CD4-positive, alpha-beta T cell treated with Interleukin-15 for 1 hour (primary cell): Measurements from ENCODE around the gene TRAF5.
A peak's percentile ranks its signal among the peaks of the same experiment; 100 is the strongest.
"Not testable (repeated sequence)": the region's sequence is repeated elsewhere in the genome, so short reads cannot be mapped to it uniquely, and the experiment has no call there.

Experiments used
- DNase-seq: peaks from one replicate; pipeline ENCODE4 v3.0.0-alpha.2; 2020

TRAF5 gene

GRCh38 chr1:211382182-211382713 is 55.6 kb downstream of the TRAF5 start:
- no peak for DNase-seq

- peak; percentile 87 for DNase-seq
Measured at GRCh38 chr1:211382714-211383480, 56.3 kb downstream of the TRAF5 start.

DNA sequence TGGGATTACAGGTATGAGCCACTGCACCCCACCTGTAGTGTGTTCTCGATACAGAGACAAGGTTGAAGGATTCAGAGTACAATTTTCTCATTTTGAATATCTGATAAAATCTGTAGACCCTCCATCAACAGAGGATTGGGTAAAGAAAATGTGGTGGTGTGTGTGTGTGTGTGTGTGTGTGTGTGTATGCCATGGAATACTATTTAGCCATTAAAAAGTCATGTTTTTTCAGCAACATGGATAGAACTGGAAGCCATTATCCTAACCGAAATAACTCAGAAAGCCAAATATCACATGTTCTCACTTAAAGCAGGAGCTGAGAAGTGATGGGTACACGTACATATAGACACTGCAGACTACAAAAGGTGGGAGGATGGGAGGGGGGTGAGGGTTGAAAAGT is 57.9 kb downstream of the TRAF5 start:
- no peak for DNase-seq

- no peak for DNase-seq
Measured at GRCh38 chr1:211386921-211387320, 60.3 kb downstream of the TRAF5 start.

DNA sequence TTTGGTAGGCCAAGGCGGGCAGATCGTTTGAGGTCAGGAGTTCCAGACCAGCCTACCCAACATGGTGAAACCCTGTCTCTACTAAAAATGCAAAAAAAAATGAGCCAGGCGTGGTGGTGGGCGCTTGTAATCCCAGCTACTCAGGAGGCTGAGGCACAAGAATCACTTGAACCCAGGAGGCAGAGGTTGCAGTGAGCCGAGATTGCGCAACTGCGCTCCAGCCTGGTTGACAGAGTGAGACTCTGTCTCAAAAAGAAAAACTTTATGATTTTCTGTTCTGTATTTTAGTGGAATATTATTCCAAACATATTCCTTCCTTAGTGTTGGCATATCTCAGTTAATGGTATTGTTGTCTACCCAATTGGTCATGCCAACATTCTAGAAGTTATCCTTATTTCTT is 64.2 kb downstream of the TRAF5 start:
- DNase-seq: not testable (repeated sequence)

DNA sequence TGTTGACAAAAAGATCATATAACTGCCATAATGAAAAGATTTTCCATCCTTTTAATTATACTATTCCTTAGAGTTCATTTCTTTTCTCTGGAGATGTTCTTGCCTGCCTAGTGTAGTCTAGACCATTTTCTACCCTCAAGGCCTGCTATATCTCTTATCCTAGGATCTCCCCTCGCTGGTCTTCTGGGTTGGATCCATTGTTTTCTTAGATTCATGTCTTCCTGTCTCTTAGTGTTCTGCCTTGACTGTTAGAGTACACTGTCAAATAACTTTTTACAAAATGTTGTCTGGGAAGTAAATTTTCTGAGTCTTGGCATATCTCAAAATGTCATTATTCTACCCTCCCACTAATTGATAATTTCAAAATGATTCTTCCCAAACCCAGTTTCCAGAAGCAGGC is 66.6 kb downstream of the TRAF5 start:
- no peak for DNase-seq

DNA sequence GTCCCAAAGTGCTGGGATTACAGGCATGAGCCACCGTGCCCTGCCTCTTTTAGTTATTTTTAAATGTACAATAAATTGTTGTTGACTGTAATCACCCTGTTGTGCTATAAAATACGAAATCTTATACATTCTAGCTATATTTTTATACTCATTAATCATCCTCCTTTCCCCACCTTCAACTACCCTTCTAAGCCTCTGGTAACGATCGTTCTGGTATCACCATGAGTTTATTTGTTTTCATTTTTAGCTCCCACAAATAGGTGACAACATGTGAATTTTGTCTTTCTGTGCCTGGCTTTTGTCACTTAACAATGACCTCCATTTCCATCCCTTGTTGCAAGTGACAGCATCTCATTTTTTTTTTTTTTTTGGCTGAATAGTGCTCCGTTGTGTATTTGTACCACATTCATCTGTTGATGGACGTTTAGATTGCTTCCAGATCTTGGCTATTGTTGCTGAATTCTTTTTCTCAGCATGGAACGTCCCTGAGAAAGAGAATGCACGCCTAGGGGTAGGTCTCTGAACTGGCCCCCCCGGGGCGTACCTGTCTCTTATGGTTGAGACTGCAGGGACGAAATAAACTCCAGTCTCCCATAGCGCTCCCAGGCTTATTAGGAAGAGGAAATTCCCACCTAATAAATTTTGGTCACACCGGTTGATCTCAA is 71.8 kb downstream of the TRAF5 start:
- not testable (repeated sequence) for DNase-seq

DNA sequence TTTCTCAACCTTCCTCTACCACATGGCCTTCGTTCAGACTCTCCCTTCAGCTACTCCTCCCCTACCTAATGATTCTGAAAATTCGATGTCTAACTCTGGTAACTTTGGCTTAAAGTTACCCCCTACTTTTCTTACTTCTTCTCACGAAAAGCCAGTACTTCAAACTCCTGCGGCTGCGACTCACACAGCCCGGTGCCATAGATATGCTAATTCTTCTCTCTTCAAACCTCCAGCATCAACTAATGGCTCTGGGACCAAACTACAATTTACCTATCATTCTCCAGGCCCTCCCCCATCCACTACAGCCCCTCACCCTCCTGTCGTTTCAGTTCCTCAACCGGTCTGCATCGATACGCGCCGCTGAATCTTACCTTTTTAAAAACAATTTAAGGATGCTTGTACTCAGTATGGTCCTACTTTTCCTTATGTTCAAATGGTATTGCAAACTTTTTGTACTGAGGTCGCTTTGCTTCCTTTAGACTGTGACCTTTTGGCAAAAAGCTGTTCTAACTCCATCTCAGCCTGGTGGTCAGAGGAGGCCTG is 73.3 kb downstream of the TRAF5 start:
- not testable (repeated sequence) for DNase-seq

GRCh38 chr1:211401751-211402150 is 75.1 kb downstream of the TRAF5 start:
- not testable (repeated sequence) for DNase-seq

DNA sequence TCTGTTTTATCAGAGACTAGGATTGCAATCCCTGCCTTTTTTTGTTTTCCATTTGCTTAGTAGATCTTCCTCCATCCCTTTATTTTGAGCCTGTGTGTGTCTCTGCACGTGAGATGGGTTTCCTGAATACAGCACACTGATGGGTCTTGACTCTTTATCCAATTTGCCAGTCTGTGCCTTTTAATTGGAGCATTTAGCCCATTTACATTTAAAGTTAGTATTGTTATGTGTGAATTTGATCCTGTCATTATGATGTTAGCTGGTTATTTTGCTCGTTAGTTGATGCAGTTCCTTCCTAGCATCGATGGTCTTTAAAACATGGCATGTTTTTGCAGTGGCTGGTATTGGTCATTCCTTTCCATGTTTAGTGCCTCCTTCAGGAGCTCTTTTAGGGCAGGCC is 79.5 kb downstream of the TRAF5 start:
- DNase-seq: not testable (repeated sequence)

DNA sequence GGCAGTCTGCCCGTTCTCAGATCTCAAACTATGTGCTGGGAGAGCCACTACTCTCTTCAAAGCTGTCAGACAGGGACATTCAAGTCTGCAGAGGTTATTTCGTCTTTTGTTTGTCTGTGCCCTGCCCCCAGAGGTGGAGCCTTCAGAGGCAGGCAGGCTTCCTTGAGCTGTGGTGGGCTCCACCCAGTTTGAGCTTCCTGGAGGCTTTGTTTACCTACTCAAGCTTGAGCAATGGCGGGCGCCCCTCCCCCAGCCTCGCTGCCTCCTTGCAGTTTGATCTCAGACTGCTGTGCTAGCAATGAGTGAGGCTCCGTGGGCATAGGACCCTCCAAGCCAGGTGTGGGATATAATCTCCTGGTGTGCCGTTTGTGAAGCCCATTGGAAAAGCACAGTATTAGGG is 81.1 kb downstream of the TRAF5 start:
- DNase-seq: not testable (repeated sequence)

- no peak for DNase-seq
Measured at GRCh38 chr1:211411639-211412038, 85.0 kb downstream of the TRAF5 start.

DNA sequence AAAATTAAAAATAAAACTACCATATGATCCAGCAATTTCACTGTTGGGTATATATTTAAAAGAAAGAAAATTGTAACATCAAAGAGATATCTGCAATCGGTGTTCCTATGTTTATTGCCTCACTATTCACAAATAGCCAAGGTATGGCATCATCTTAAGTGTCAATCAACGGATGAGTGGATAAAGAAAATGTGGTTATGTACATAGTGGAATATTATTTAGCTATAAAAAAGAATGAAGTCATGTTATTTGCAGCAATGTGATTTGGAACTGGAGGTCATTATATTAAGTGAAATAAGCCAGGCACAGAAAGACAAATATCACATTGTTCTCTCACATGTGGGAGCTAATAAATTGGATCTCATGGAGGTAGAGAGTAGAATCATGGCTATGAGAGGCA is 89.1 kb downstream of the TRAF5 start:
- no peak for DNase-seq

DNA sequence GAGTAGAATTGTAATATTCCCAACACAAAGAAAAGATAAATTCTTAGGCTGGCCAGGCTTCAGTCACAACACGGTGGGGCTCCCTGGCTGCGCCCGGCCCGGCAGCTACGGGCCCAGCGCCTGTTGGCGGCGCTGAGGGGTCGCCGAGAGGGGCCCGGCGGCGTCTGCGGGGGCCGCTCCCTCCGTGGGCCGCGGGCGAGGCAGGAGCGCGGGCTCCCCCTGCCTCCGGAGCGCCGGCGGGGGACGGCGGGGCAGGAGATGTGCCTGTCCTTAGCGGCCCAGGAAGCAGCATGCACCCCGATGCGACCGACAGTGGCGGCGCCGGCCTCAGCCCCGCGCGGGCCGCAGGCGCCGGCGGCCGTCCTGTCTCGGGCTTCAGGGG is 89.6 kb downstream of the TRAF5 start:
- peak; percentile 17 for DNase-seq

DNA sequence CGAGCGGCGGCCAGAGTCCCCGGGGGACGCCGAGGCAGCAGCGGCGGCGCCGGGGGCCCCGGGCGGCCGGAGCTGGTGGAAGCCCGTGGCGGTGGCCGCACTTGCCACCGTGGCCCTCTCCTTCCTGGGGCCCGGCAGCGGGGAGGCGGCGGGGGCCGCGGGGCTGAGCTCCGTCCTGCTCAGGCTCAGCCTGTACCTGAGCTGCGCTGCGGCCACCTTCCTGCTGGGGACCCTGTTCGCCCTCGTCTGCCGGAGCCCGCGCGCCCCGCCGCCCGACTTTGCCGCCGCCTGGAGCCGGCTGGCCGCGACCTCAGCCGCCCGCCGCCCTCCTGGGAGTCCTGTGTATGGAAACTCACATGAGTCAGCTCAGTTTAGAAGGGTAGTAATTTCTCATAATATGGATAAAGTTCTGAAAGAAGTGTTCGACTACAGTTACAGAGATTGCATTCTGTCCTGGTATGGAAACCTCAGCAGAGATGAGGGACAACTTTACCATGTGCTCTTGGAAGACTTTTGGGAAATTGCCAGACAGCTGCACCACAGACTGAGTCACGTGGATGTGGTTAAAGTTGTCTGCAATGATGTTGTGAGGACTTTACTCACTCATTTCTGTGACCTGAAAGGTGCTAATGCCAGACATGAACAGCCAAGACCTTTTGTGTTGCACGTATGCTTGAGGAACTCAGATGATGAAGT is 90.1 kb downstream of the TRAF5 start:
- peak; percentile 18 for DNase-seq

DNA sequence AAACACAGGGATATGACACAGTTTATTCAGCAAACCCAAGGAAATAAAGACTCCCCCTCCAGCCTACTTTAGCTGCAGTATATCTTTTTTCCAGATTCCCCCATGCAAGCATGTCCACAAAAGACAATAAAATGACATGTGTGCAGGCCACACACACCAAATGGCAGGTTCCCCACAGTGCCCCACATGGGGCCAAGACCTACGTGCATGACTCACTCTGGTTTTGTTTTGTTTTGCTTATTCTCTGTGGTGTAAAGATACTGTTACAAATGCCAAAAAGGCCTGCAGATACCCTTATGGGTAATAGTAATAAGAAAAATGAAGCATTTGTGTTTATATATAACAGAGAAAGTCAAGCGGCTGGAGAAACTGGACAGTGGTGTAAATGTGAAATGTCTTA is 93.8 kb downstream of the TRAF5 start:
- no peak for DNase-seq

DNA sequence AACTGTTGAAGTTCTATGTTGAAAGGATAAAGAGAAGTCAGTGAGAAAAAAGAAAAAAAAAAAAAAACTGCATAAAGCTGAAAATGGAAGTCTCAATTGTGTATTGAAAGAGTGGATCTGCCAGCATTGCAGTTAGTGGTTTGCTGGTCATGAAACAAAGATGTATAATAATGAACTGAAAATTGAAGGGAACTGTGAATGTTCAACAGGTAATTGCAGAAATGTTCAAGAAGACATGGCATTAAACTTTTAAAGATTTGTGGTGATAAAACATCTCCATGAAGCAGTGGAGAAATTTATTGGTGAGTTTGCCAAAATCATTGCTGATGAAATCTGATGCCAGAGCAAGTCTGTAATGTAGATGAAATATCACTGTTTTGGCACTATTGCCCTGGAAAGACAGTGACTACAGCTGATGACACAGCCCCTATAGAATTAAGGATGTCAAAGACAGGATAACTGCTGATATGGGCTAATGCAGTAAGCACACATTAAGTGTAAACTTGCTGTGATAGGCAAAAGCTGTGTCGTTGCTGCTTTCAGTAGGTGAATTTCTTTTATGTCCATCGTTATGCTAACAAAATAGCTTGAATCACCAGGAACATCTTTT is 94.3 kb downstream of the TRAF5 start:
- DNase-seq: no peak

- no peak for DNase-seq
Measured at GRCh38 chr1:211424018-211424417, 97.4 kb downstream of the TRAF5 start.
